A673 (cell line): Measurements from ENCODE around the gene ZER1.

Experiments
- EZH2 ChIP-seq: fragments of 200-600 bp; sonication (generic); IDR thresholded peaks from 2 replicates; pipeline ENCODE4 v1.6.1; 2017; ENCODE audit warnings: borderline replicate concordance, low read depth, mild to moderate bottlenecking, mixed read lengths, antibody characterized with exemption, low read length; ENCODE audit not compliant: poor library complexity, severe bottlenecking
- TF ChIP-seq, protein P1 (sequence below): fragments of 300-800, 200-600 bp; sonication (generic); conservative IDR thresholded peaks from 2 replicates; pipeline ENCODE4 v1.5.1; 2017; ENCODE audit warnings: low read depth, mild to moderate bottlenecking, antibody characterized with exemption, low read length, moderate library complexity, mixed read lengths

DNA sequence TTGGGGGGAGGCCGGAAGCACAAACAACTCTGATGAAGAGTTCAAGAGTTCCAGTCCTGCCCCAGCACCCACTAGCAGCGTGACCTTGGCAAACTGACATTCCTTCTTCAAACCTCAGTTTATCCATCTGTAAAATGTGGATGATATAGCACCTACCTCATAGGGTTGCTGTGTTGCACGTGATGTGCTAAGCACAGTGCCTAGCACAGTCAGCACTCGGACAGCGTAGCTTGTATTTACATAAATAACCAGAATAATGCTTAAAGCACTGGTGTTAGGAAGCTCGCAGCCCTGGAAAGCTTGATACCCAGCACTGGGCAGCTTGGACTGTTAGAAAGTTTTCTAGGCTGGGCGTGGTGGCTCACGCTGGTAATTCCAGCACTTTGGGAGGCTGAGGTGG, 64.3 kb downstream of the ZER1 start:
- TF ChIP-seq, protein P1, sequence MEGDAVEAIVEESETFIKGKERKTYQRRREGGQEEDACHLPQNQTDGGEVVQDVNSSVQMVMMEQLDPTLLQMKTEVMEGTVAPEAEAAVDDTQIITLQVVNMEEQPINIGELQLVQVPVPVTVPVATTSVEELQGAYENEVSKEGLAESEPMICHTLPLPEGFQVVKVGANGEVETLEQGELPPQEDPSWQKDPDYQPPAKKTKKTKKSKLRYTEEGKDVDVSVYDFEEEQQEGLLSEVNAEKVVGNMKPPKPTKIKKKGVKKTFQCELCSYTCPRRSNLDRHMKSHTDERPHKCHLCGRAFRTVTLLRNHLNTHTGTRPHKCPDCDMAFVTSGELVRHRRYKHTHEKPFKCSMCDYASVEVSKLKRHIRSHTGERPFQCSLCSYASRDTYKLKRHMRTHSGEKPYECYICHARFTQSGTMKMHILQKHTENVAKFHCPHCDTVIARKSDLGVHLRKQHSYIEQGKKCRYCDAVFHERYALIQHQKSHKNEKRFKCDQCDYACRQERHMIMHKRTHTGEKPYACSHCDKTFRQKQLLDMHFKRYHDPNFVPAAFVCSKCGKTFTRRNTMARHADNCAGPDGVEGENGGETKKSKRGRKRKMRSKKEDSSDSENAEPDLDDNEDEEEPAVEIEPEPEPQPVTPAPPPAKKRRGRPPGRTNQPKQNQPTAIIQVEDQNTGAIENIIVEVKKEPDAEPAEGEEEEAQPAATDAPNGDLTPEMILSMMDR, result no peak
- TF ChIP-seq EZH2, result no peak
